H1 (cell line): Measurements from ENCODE around the gene CPSF4L. TPM values are rescaled to one million over a fixed set of nuclear protein-coding genes. Genes with fewer than 3 reads are reported as not detected.

ENCODE experiments used
- CTCF ChIA-PET: fragments of 300-600 bp; sonication (Branson Sonifier 250); formaldehyde crosslinking; loops from one replicate; lab custom pipeline; 2021; ENCODE audit not compliant: partially characterized antibody; lab: Charles Lee
- POLR2A ChIA-PET: fragments of 300-600 bp; sonication (Branson Sonifier 250); formaldehyde crosslinking; loops from one replicate; lab custom pipeline; 2021; ENCODE audit warnings: inconsistent platforms; ENCODE audit not compliant: partially characterized antibody; lab: Charles Lee
- DNase-seq, 2 experiments: peaks; one replicate each; pipeline versions ENCODE4 v3.0.0 to v3.0.0-alpha.2; 2010 to 2022; ENCODE audit warnings: low spot score in 2 of 2, low read depth in 1 of 2, mixed read lengths in 1 of 2
- FAIRE-seq: peaks from 2 replicates; lab custom pipeline; 2011; peaks lifted over from hg19 to GRCh38; lab: Jason Lieb, UNC
- H2AFZ ChIP-seq: 2 replicates; pipeline ENCODE4 v1.8.1; 2012; ENCODE audit warnings: low read length, inconsistent platforms
- H2AK5ac ChIP-seq: 2 replicates; pipeline ENCODE4 v1.6.1; 2013; ENCODE audit warnings: low read depth, low read length
- H2BK120ac ChIP-seq: replicated peaks from 2 replicates; pipeline ENCODE3; 2013; ENCODE audit warnings: low read depth, low read length, inconsistent platforms
- H2BK12ac ChIP-seq: 2 replicates; pipeline ENCODE4 v1.6.1; 2013; ENCODE audit warnings: low read depth, low read length
- H2BK15ac ChIP-seq: 2 replicates; pipeline ENCODE4 v1.6.1; 2013; ENCODE audit warnings: low read length
- H2BK20ac ChIP-seq: 2 replicates; pipeline ENCODE4 v1.6.1; 2013; ENCODE audit warnings: low read length
- H2BK5ac ChIP-seq: 2 replicates; pipeline ENCODE4 v1.6.1; 2013; ENCODE audit warnings: low read depth, low read length
- H3K14ac ChIP-seq: 2 replicates; pipeline ENCODE4 v1.6.1; 2013; ENCODE audit warnings: inconsistent platforms; ENCODE audit not compliant: insufficient read length
- H3K18ac ChIP-seq: 2 replicates; pipeline ENCODE4 v1.6.1; 2013; ENCODE audit warnings: low read length; ENCODE audit errors: extremely low read depth
- H3K23ac ChIP-seq: 2 replicates; pipeline ENCODE4 v1.6.1; 2013; ENCODE audit warnings: inconsistent platforms; ENCODE audit not compliant: insufficient read length
- H3K23me2 ChIP-seq: 2 replicates; pipeline ENCODE4 v1.6.1; 2013; ENCODE audit warnings: low read depth, low read length
- H3K27ac ChIP-seq: 2 replicates; pipeline ENCODE4 v1.6.1; 2011; ENCODE audit warnings: low read depth, low read length, inconsistent platforms
- H3K27me3 ChIP-seq, 4 experiments: replicated peaks in 1 of 4; 1 replicate in 1 of 4; 2 replicates in 3 of 4; pipeline versions ENCODE4 v1.6.1 to v1.8.1; 2011 to 2013; ENCODE audit warnings: low read length in 3 of 4, mild to moderate bottlenecking in 3 of 4, inconsistent platforms in 2 of 4, mixed read lengths in 2 of 4, moderate library complexity in 1 of 4; ENCODE audit not compliant: control insufficient read depth in 3 of 4, insufficient read depth in 3 of 4; ENCODE audit errors: extremely low read depth in 1 of 4
- H3K36me3 ChIP-seq, 4 experiments: 2 replicates each; pipeline versions ENCODE4 v1.6.1 to v1.8.1; 2011 to 2013; ENCODE audit warnings: mild to moderate bottlenecking in 4 of 4, low read length in 3 of 4, moderate library complexity in 2 of 4, control low read depth in 1 of 4, inconsistent platforms in 1 of 4; ENCODE audit not compliant: insufficient read depth in 4 of 4, control insufficient read depth in 2 of 4
- H3K4ac ChIP-seq: replicated peaks from 2 replicates; pipeline ENCODE3; 2013; ENCODE audit warnings: low read length, low read depth, mixed read lengths, inconsistent platforms; ENCODE audit not compliant: insufficient read length
- H3K4me1 ChIP-seq, 4 experiments: replicated peaks in 1 of 4; 1 replicate in 1 of 4; 2 replicates in 3 of 4; pipeline versions ENCODE4 v1.6.1 to v1.8.1; 2011 to 2013; ENCODE audit warnings: low read length in 3 of 4, inconsistent platforms in 2 of 4, mixed read lengths in 1 of 4; ENCODE audit not compliant: insufficient read depth in 4 of 4, control insufficient read depth in 3 of 4
- H3K4me2 ChIP-seq, 2 experiments: 2 replicates each; pipeline versions ENCODE4 v1.6.1 to v1.8.1; 2011 to 2013; ENCODE audit warnings: low read depth in 2 of 2, low read length in 2 of 2, control low read depth in 1 of 2, inconsistent platforms in 1 of 2, mild to moderate bottlenecking in 1 of 2; ENCODE audit not compliant: insufficient read depth in 1 of 2
- H3K4me3 ChIP-seq, 4 experiments: fragments of 200-600, 300-600 bp in 1 of 4; sonication (generic), shearing (Covaris generic), sonication (Bioruptor Twin) in 1 of 4; 2 replicates each; pipeline versions ENCODE4 v1.5.1 to v1.8.1; 2011 to 2016; ENCODE audit warnings: low read length in 4 of 4, low read depth in 3 of 4, control low read depth in 2 of 4, inconsistent platforms in 2 of 4, mild to moderate bottlenecking in 2 of 4, mixed read lengths in 1 of 4, moderate library complexity in 1 of 4; ENCODE audit not compliant: insufficient read depth in 2 of 4; ENCODE audit errors: extremely low read depth in 1 of 4
- H3K56ac ChIP-seq: replicated peaks from 2 replicates; pipeline ENCODE3; 2013; ENCODE audit warnings: low read depth, mild to moderate bottlenecking, mixed read lengths, low read length, inconsistent platforms; ENCODE audit not compliant: insufficient read length
- H3K79me1 ChIP-seq: 2 replicates; pipeline ENCODE4 v1.6.1; 2013; ENCODE audit warnings: low read depth, low read length, control low read depth
- H3K79me2 ChIP-seq, 2 experiments: 2 replicates each; pipeline versions ENCODE4 v1.6.1 to v1.8.1; 2012 to 2013; ENCODE audit warnings: low read length in 2 of 2, mild to moderate bottlenecking in 2 of 2, inconsistent platforms in 1 of 2; ENCODE audit not compliant: insufficient read depth in 2 of 2, control insufficient read depth in 1 of 2
- H3K9ac ChIP-seq, 4 experiments: replicated peaks in 1 of 4; 1 replicate in 1 of 4; 2 replicates in 3 of 4; pipeline versions ENCODE4 v1.6.1 to v1.8.1; 2011 to 2013; ENCODE audit warnings: low read depth in 3 of 4, low read length in 3 of 4, control low read depth in 2 of 4, mild to moderate bottlenecking in 2 of 4, moderate library complexity in 2 of 4, inconsistent platforms in 1 of 4; ENCODE audit errors: extremely low read depth in 1 of 4
- H3K9me3 ChIP-seq, 2 experiments: 2 replicates each; pipeline versions ENCODE4 v1.6.1 to v1.8.1; 2012 to 2013; ENCODE audit warnings: mild to moderate bottlenecking in 2 of 2, moderate library complexity in 2 of 2, control low read depth in 1 of 2, inconsistent platforms in 1 of 2, low read depth in 1 of 2, low read length in 1 of 2, mixed read lengths in 1 of 2; ENCODE audit not compliant: insufficient read depth in 2 of 2
- H4K20me1 ChIP-seq, 2 experiments: replicated peaks in 1 of 2; 2 replicates each; pipeline versions ENCODE3 to v1.8.1; 2011 to 2013; ENCODE audit warnings: inconsistent platforms in 2 of 2, low read length in 2 of 2, mild to moderate bottlenecking in 1 of 2; ENCODE audit not compliant: insufficient read depth in 2 of 2, control insufficient read depth in 1 of 2
- H4K5ac ChIP-seq: 2 replicates; pipeline ENCODE4 v1.6.1; 2013; ENCODE audit warnings: low read length, low read depth, mixed read lengths, inconsistent platforms; ENCODE audit not compliant: insufficient read length
- H4K8ac ChIP-seq: 2 replicates; pipeline ENCODE4 v1.8.0; 2013; ENCODE audit warnings: mild to moderate bottlenecking, moderate library complexity, low read length, inconsistent platforms; ENCODE audit not compliant: insufficient read depth; ENCODE audit errors: extremely low read depth
- H4K91ac ChIP-seq: replicated peaks from 2 replicates; pipeline ENCODE3; 2013; ENCODE audit warnings: low read length, mixed read lengths, inconsistent platforms; ENCODE audit not compliant: insufficient read length
- BRCA1 ChIP-seq: IDR thresholded peaks from 2 replicates; pipeline ENCODE4 v1.6.1; 2012; ENCODE audit warnings: low read depth, low read length, improper control_type of control experiment
- RXRA ChIP-seq: IDR thresholded peaks from 2 replicates; pipeline ENCODE4 v1.6.1; 2011; ENCODE audit warnings: low read depth, mild to moderate bottlenecking, low read length, moderate library complexity; ENCODE audit not compliant: insufficient read depth
- WGBS, 2 experiments: shearing (Covaris generic) in 1 of 2; methylation state at CpG; one replicate each; pipeline versions ENCODE4 v1.1.6 to v1.1.7; 2013 to 2015; ENCODE audit warnings: low lambda C conversion rate in 2 of 2, mixed read lengths in 2 of 2, inconsistent platforms in 1 of 2, low coverage in 1 of 2, missing lambda C conversion rate in 1 of 2; ENCODE audit not compliant: insufficient replicate concordance in 2 of 2, insufficient coverage in 1 of 2, insufficient read length in 1 of 2; ENCODE audit errors: extremely low coverage in 1 of 2, missing lambda C conversion rate in 1 of 2; 5-methylcytosine and 5-hydroxymethylcytosine counted together
- polyA plus RNA-seq, 7 experiments: library from polyadenylated mRNA; depleted of rRNA in 3 of 7; stranded (reverse) in 5 of 7; unstranded in 2 of 7; fragments of >200 nt in 5 of 7; fragments of 200-250 nt in 2 of 7; gene quantifications; 1 replicate in 5 of 7; 2 replicates in 1 of 7; 4 replicates in 1 of 7; pipeline versions ENCODE4 v1.2.1 to v1.2.3, GENCODE V29; 2011 to 2013; ENCODE audit warnings: missing spikeins in 2 of 7, mixed read lengths in 2 of 7
- total RNA-seq: library from RNA; stranded (reverse); fragmentation: NEBNext Ultra II Directional; extraction: Animal tissue kit (Norgen Biotek cat#: 25700); gene quantifications from 2 replicates; pipeline ENCODE4 v1.2.1, GENCODE V29; 2021

CPSF4L gene
- total and polyA plus RNA-seq, 2 of the 8 experiments (the other 6 are each of a cell fraction or from before 2014, with no cell fraction given) = not detected

DNA sequence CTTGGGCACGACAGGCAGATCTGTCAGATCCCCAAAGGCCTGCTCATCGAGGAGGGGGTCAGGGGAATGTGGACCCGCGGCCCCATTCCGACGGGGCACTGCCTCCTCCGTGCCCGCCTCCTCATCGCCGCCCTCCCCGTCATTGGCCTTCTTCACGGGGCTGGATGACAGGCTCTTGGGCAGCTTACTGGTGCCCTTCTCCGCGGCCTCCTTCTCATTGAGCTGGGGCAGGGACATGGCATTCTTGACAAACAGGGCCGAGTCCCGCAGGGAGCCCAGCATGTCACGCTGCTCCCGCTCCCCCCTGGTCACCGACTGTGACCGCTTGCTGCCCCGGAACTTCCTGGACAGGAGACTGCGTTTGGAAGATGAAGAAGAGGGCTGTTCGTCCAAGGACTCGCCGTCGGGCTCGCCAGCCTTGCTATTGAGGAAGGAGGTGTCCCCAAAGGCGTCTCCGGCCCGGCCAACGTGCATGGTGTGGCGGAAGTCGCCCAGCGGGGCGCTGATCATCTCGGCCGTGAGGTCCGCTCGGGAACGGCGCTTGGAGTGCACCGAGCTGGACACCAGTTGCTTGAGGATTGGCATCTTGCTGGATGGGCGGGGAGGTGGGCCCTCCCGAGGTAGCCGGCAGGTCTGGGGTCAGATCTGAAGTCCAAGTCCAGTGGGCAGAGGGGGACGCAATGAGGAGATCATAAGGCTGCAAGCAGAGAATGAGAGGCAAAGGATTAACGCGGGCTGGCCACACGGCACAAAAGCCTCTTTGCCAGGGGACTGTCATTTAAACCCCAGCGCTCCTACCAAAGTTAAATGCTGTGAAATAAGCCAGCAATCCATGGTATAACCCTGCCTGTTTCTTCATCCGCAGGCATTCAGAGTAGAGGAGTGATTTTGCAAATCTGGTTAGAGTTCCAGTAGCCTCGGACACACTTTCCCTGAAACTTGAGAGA lies 24.5 kb upstream of the CPSF4L start:
- Histone ChIP-seq H2BK5ac (no peak overlapping the region), H3K79me2 (no peaks in the 10 kb centered on the region), H3K27me3 (no peaks in the 10 kb centered on the region), H3K14ac (no peak overlapping the region), H4K8ac (no peak overlapping the region), H2BK12ac (no peak overlapping the region), H2BK20ac (no peak overlapping the region), H3K4me1 (peaks cover 0 to 13% (median 7%) of the 10 kb centered on the region in 4 experiments; a peak in 6 of 7 replicates), H3K79me1 (peaks cover 8% of the 10 kb centered on the region; the same call in 1 of the 2 replicates), H3K9ac (no peak overlapping the region), H2AK5ac (no peak overlapping the region; the same call in 1 of the 2 replicates), H2BK120ac (no peak overlapping the region), H2AFZ (no peak overlapping the region), H3K4ac (no peak overlapping the region), H3K36me3 (peaks cover 0 to 6% (median 2%) of the 10 kb centered on the region in 4 experiments; a peak in 3 of 8 replicates), H4K20me1 (peaks cover 0 to 4% of the 10 kb centered on the region in 2 experiments), H3K23me2 (no peaks in the 10 kb centered on the region; the same call in 1 of the 2 replicates), H3K56ac (no peak overlapping the region), H3K27ac (no peak overlapping the region), H2BK15ac (no peak overlapping the region; the same call in 1 of the 2 replicates), H3K18ac (no peak overlapping the region), H4K91ac (no peak overlapping the region), H3K4me3 (no peak overlapping the region), H4K5ac (no peak overlapping the region), H3K4me2 (no peak overlapping the region), H3K23ac (no peak overlapping the region), H3K9me3 (no peaks in the 10 kb centered on the region)
- TF ChIP-seq RXRA = no peak
- no peak for TF ChIP-seq BRCA1
- POLR2A ChIA-PET = interaction anchor here (1.6 kb wide), 1 partner anchor 26 kb away, joined by 4 read pairs; no protein-coding TSS in a partner anchor
- 94% methylated on average over 28 of the region's 52 CpGs; no CpG with 5 or more reads in 1 of the 2 experiments for WGBS, 2 experiments
- DNase-seq (no peak), FAIRE-seq (no peak)
- CTCF ChIA-PET = interaction anchor here (1.2 kb wide), 1 partner anchor 19 kb away, joined by 3 read pairs; no protein-coding TSS in a partner anchor
